NK-92 (cell line): ENCODE results near the gene CHCHD1.
"Not testable (repeated sequence)": the region's sequence is repeated elsewhere in the genome, so short reads cannot be mapped to it uniquely, and the experiment has no call there.

Experiments used
- DNase-seq: peaks from one replicate; lab custom pipeline; 2025; ENCODE audit not compliant: unreplicated experiment; lab: John Stamatoyannopoulos, UW

The CHCHD1 gene

DNA sequence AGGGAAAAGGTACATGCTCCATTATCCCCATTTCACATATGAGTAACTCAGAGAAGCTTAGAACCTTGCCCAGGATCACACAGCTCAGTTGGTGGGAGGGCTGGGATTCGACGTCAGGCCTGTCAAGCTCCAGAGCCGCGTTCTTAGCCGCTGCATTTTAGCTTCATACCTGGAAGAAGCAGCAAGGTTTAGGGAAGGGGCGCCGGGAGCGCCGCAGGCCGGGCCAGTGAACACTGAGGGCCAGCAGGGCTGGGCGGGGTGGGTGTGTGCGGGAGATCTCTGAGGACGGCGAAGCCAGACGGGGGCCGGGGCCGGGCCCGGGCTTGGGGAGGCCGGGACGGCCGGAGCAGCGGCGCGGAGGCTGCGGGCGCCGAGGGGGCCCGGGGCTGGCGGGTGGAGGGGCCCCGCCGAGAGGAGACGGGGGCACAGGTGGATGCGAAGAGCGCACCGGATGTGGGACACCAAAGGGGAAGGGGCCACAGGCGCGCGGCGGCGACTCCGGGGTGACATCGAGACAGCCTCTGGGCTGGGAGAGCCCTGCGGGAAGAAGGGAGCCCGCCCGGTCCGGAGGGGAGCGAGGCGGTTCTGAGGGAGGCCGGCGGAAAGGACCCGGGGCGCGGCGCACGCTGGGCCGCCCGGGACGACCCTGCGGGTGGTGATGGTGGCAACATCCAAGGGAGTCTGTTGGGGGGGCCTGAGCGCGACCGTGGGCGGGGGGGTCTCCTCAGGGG, 29.1 kb downstream of the CHCHD1 start:
- no peak for DNase-seq

DNA sequence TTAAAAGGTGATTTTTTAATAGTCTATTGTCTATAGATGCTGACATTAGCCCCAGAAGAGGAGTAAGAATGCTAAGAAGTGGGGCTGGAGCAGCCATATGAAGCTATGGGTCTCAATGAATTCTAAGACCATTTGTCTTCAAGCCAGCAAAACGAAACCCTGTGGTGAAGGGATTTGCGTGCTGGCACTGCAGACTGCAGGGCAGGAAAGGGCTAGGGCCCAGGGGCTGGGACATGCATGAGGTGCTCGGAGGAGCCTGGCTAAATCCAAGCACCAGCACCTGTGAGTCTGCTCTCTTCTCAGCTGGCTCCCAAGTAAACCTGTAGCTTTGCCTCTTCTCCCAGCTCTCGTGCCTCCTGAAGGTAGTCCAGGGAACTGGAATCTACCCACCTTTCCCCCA, 30.8 kb downstream of the CHCHD1 start:
- DNase-seq: no peak

DNA sequence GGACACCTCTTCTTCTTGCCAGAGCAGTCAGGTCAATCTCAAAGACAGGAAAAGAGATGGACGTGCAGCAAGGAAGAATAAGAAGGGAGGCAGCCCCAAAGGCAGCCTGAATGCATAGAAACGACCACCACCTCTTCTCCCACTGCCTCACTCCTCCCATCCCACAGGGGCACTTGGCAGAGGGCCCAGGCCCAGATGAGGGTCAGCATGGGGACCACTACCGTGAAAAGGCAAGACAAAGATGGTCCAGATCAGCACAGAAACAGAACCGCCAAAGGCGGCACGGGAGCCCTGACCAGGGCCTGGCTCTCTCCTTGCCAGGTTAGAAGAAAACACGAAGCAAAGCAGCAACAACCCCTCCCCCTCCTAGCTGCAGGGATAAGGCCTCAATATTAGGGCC, 31.5 kb downstream of the CHCHD1 start:
- DNase-seq: no peak

DNA sequence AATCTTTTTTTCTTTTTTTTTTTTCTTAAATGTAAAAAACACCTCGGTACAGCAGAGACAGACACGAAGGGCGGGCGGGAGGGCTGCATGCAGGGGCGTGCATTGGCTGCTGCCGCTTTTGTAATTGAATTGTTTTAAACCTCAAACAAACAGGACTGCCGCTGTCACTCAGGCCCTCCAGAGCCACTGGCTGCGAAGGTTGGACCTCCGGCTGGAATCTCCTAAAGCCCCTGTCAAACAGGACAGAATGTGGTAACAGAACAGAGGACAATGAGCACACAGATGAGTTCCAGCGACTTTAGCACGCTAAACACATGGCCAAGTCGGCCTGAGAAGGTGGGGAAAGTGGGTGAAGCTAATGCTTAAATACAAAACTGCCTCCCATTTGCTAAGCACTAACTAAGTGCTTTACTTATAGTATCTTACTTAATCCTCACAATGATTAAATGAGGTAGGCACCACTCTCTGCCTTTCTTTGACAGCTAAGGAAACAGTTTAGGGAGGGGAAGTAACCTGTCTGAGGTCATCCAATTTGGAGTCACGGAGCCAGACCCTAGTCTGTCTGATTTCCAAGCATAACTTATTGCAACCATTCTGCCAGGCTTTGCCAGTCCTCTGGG, 32.5 kb downstream of the CHCHD1 start:
- no peak for DNase-seq

DNA sequence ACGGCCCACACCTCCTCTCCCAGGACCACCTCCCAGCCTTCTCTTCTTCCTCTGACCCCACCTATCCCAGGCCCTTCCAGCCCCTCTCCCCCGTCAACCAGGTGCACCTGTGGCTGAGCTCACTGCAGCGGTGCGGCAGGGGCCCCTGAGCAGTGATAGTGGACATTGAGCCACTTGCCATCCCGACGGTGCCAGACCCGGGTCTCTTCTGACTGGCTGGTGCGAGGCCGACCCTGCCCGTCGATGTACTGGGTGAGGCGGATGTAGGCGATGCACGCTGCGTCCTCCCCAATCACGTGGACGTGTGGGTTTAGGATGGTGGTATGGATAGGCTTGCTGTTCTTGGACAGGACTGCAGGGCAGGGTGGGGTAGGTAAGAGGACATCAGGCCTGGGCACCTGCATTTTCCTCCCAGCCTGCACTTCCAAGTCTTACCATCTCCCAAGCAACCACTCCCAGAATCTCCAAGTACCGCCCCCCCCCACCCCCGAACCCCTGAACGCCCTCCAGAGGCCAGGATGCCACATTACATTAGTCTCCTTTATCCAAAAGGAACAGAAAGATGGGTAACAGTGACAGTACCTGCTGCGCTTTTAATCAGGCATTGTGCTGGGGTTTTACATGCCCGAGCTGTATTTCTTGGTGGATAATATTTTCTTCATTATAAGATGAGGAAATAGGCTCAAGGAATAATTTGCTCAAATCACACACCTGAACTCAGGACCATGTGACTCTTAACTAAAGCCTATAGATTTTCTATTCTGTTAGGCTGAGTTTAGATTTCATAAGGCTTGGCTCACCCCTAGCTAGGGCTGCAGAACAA, 33.3 kb downstream of the CHCHD1 start:
- no peak for DNase-seq

DNA sequence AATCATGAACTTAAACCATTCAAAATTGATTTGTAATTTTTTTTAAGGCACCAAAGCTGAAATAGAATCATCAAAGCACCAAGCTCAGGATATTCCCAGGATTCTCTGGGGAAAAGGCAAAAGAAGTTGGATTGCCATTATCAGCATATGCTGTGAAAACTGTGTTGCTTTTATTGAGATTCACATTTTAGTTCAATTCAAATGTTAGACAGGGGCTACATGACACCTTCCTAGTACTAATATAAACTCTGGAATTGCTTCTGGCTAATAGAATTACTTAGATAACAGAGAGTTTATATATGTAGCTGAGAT, 33.8 kb downstream of the CHCHD1 start:
- no peak for DNase-seq

DNA sequence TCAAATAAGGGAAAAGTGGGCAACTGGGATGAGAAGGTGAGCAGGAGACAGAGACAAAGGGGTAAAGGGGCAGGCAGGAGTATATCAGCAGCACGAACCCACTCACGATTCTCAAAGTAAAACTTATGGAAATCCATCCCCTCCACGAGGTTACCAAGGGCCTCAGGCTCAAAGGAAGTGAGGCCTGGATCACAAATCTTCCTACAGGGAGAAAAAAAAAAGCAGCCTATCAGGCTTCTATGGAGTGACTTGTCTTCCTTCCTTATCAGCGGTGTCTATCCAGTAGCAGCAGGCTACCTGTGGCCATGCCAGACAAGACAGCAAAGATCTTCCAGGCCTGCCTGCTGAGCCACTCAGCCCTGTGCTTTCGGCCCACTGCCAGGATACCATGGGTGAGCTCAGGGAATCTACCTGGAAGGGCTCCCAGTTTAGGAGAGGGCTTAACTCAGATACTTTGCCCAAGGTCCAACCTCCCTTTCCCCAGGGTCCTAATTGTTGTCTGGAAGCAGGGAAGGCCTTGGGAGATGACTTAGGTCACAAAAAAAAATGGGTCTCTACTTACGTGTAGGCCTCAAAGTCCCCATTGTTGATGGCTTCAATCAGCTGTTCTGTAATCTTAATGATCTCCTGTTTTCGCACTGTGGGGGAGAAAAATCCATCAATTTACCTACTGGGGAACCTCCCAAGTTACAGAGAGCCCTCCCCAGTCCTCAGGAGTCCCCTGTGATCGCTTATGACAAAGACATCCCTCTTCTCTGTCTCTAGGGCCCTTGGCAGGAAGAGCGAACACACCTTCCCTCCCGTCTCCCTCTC, 35.3 kb downstream of the CHCHD1 start:
- DNase-seq: no peak

DNA sequence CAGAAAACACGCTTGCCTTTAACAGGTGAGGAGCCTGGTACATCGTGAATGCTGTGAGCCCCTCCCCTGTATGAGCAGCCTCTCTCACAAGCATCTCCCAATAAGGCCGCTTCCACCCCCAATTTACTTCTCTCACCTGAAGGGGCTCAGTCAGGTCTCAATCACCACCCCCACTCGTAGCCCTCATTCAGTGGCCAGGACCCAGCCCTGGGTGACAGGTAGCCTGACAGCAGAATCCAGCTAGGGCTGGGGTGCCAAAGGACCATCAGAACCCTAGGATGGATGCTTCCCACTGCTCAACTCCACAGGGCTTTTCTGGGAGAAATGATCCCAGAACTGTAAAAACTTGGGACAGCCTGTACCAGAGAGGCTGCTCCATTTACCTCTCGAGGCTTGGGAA, 36.0 kb downstream of the CHCHD1 start:
- no peak for DNase-seq

DNA sequence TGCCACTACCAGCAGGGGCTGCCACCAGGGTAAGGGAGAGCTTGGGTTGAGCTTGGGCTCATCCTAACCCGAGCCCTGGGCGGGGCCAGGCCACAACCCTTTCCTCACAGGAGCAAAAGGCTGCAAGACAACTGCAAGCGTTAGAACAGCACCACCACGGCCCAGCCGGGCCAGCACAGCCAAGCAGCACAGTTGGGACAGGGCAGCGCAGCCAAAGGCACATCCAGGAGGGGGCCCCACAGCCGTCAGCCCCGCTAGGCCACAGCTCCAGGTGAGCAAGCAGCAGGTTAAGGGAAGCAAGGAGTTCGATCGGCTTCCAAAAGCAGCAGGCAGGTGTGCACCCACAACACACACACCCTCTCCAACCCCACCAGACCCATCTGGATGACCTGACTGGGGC, 36.6 kb downstream of the CHCHD1 start:
- DNase-seq: no peak

DNA sequence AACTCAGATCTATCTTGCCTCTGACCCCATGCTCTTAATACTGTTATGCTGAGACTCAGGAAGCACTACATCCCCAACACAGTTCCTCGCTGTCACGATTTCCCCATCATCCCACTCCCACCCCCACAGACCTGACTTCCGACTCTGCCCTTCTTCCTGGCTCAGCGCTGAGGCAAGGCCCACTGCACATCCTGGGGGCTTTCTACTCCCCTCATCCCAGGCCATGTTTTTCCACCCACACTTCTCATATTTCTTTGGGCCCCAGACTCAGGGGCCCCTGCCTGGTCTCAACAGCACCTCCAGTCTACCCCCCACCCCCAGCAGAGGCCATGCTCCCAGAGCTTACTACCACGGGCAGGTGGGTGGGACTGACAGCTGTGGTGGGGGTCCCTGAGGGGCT, 37.2 kb downstream of the CHCHD1 start:
- DNase-seq: no peak

DNA sequence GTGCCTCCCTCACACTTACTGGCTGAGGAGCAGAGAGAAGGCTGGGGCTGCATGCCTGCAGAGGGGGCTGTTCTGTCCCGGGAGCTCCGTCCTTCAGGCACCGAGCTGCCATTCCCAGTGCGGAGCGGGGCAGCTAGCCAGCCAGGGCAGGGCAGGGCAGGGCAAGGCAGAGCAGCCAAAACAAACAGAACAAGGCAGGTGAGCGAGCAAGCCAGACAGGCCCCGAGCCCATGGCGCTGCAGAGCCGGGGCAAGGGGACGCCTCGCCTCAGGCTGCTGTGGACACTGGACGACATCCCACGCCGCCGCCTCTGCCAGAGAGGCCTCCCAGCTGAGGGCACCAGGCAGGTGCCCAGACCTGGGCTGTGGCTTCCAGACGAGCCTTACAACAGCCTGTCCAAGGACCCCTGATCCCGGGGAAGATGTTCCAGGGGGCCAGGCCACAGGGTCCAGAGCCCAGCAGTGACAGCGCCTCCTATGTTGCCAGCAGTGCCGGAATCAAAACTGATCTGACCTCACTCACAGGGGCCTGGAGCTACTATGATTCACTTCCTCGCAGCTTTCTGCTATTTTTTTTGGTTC, 37.8 kb downstream of the CHCHD1 start:
- no peak for DNase-seq

DNA sequence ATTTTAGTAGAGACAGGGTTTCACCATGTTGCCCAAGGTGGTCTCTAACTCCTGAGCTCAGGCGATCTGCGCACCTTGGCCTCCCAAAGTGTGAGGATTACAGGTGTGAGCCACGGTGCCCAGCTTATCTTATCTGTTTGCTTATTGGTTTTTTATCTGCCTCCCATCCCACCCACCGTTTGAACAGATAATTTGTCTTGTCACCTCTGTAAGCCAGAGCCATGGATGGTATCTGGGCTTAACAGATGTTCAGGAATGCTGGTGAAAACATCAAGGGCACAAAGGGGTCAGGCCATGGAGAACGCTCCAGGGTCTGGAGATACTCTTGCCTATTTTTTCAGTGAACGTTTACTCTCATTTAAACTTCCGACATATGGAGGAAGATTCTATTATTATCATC, 41.5 kb downstream of the CHCHD1 start:
- DNase-seq: no peak

DNA sequence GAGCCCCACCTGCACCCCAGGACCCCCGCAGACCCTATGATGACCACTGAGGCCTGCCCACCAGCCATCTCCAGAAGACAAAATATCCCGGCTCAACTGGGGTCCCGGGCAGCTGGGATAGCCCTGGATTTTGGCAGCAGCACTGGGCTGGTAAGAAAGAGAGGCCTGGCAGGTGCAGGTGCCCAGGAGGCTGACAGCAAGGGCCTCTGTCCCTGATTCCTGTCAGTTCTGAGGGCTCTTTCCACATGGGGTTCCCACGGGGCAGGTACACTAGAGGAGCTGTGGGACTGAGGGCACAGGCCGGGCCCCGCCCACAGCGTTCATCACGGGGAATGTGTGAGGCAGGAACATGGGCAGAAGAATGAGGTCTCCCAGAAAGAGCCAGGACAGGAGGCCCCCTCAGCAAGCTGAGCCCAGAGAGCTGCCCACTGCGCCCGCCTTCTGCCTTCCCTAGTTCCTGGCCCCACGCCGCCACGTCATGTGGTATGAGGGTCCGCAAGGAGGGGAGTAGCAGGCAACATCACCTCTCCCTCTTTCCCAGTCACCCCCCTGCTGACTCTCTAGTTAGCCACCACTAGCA, 42.4 kb downstream of the CHCHD1 start:
- no peak for DNase-seq

DNA sequence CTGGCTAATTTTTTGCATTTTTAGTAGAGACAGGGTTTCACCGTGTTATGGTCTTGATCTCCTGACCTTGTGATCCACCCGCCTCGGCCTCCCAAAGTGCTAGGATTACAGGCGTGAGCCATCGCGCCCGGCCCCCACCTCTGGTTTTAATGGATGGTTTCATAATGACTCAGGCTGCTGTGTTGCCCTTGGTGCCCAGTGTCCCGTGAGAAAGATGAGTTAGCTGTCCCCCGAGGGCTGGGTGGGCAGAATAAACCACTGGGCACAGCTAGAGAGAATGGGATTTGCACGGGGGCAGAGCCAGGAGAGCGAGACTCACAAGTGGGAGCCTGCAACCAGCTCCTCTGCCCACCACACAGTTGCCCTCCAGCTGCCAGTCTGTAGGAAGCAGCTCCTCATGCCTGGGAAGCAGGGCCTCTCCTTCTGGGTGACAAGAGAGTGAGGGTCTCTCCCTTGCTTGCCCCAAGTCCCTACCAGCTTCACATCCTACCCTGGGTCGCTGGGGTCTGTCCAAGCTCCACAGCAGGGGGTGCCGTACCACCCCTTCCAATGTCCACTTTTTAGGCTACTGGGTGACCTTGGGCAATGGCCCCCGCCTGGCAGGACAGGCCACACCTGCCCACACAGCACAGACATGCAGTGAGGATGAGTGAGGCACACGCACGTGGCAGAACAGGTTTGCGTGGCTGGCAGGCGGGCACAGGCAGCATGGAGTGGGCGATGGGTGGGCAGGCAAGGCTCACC, 45.7 kb downstream of the CHCHD1 start:
- no peak for DNase-seq

DNA sequence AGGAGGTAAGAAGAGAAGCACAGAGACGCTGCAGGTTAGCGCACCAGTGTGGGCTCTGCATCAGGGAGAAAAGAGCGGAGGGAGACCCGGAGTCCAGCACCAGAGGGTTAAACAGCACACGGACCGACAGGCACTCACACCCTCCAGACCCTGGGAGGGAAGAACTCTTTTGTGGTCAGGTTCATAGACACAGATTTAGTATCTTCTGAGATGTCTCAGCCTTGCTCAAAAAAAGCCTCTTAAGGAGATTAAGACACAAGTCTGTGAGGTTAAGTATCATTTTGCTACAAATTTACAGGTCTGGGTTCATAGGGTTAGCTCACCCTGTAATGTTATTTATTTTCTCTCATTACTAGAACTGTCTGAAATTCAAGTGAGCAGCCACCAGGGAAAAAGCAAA, 46.3 kb downstream of the CHCHD1 start:
- no peak for DNase-seq

DNA sequence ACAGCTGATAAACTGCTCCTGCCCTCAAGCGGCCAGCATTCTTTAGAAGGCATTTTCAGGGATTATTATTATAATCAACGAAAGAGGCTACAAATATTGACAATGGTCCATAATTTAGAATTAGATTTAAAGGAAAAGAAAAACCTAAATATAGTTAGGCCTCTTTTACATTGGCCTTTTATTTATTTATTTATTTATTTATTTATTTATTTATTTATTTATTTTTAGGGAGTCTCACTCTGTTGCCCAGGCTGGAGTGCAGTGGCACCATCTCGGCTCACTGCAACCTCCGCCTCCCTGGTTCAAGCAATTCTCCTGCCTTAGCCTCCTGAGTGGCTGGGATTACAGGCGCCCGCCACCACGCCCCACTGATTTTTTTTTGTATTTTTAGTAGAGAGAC, 47.2 kb downstream of the CHCHD1 start:
- not testable (repeated sequence) for DNase-seq
